NCI-H69 (cell line): ENCODE data around the gene MYH6.
A peak's percentile ranks its signal among the peaks of the same experiment; 100 is the strongest.
"Not testable (repeated sequence)": the region's sequence is repeated elsewhere in the genome, so short reads cannot be mapped to it uniquely, and the experiment has no call there.

Experiments
- DNase-seq: peaks from one replicate; lab custom pipeline; 2025; lab: John Stamatoyannopoulos, UW

Gene MYH6

GRCh38 chr14:23392613-23393012 is 15.5 kb downstream of the MYH6 start:
- no peak for DNase-seq

- DNase-seq: not testable (repeated sequence)
Measured at GRCh38 chr14:23389871-23390270, 18.2 kb downstream of the MYH6 start.

GRCh38 chr14:23389396-23389795 is 18.7 kb downstream of the MYH6 start:
- no peak for DNase-seq

GRCh38 chr14:23388996-23389395 is 19.1 kb downstream of the MYH6 start:
- DNase-seq: no peak

GRCh38 chr14:23387916-23388882 is 19.9 kb downstream of the MYH6 start:
- DNase-seq: no peak

GRCh38 chr14:23386999-23387398 is 21.1 kb downstream of the MYH6 start:
- no peak for DNase-seq

- not testable (repeated sequence) for DNase-seq
Measured at GRCh38 chr14:23386266-23386657, 21.8 kb downstream of the MYH6 start.

GRCh38 chr14:23385642-23386265 is 22.3 kb downstream of the MYH6 start:
- DNase-seq: no peak

- no peak for DNase-seq
Measured at GRCh38 chr14:23385244-23385641, 22.8 kb downstream of the MYH6 start.

- DNase-seq: no peak
Measured at GRCh38 chr14:23384364-23385080, 23.6 kb downstream of the MYH6 start.

GRCh38 chr14:23382731-23383440 is 25.2 kb downstream of the MYH6 start:
- DNase-seq: no peak

GRCh38 chr14:23382276-23382675 is 25.8 kb downstream of the MYH6 start:
- DNase-seq: no peak

GRCh38 chr14:23381871-23382270 is 26.2 kb downstream of the MYH6 start:
- DNase-seq: no peak

GRCh38 chr14:23380976-23381375 is 27.1 kb downstream of the MYH6 start:
- DNase-seq: no peak

GRCh38 chr14:23380197-23380914 is 27.7 kb downstream of the MYH6 start:
- DNase-seq: no peak

- peak; percentile 83 for DNase-seq
Measured at GRCh38 chr14:23379366-23380196, 28.5 kb downstream of the MYH6 start.

- no peak for DNase-seq
Measured at GRCh38 chr14:23378612-23379220, 29.4 kb downstream of the MYH6 start.

GRCh38 chr14:23377573-23378563 is 30.2 kb downstream of the MYH6 start:
- no peak for DNase-seq

- DNase-seq: no peak
Measured at GRCh38 chr14:23377198-23377550, 30.9 kb downstream of the MYH6 start.
